ENCODE data around the gene RALGAPA1.
"Not testable (repeated sequence)": the region's sequence is repeated elsewhere in the genome, so short reads cannot be mapped to it uniquely, and the experiment has no call there.

DNA sequence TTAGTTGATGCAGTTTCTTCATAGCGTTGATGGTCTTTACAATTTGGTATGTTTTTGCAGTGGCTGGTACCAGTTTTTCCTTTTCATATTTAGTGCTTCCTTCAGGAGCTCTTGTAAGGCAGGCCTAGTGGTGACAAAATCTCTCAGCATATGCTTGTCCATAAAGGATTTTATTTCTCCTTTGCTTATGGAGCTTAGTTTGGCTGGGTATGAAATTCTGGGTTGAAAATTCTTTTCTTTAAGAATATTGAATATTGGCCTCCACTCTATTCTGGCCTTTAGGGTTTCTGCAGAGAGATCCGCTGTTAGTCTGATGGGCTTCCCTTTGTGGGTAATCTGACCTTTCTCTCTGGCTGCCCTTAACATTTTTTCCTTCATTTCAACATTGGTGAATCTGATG is 33.1 kb upstream of the RALGAPA1 start:
- TF ChIP-seq, protein P1, sequence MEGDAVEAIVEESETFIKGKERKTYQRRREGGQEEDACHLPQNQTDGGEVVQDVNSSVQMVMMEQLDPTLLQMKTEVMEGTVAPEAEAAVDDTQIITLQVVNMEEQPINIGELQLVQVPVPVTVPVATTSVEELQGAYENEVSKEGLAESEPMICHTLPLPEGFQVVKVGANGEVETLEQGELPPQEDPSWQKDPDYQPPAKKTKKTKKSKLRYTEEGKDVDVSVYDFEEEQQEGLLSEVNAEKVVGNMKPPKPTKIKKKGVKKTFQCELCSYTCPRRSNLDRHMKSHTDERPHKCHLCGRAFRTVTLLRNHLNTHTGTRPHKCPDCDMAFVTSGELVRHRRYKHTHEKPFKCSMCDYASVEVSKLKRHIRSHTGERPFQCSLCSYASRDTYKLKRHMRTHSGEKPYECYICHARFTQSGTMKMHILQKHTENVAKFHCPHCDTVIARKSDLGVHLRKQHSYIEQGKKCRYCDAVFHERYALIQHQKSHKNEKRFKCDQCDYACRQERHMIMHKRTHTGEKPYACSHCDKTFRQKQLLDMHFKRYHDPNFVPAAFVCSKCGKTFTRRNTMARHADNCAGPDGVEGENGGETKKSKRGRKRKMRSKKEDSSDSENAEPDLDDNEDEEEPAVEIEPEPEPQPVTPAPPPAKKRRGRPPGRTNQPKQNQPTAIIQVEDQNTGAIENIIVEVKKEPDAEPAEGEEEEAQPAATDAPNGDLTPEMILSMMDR (IDR thresholded peaks at IDR 0.05; ENCODE audit: low read length), result not testable (repeated sequence)
- not testable (repeated sequence) for TF ChIP-seq EZH2 (IDR thresholded peaks at IDR 0.05; ENCODE audit: borderline replicate concordance, low read length)
